ENCODE measurements around the gene PIGO. TPM values are rescaled to one million over a fixed set of nuclear protein-coding genes. Genes with fewer than 3 reads are reported as not detected.

Gene PIGO
- polyA plus RNA-seq, 1 of the 3 experiments (the other 2 are of a cell fraction) = 31.0 TPM

DNA sequence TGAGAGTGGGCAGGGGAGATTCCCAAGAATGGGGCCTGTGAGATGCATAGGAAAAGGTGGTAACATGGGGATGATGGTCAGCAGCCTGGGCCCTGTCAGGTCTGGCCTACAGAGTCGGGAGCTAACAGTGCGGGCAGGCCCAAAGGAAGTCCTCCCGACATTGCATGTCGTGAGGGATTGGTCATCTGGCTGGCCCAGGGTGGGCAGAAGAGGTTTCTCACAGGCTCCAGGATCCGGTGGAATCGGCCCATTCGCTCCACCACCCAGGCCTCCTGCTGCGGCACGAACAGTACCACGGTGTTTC is 6.0 kb upstream of the PIGO start:
- ChIA-PET CTCF (interaction anchor here (1.1 to 3.7 kb wide), 7 partner anchors 7 to 450 kb away, joined by 3 to 12 read pairs (median 5); partner anchors contain the start of gene ATOSB), POLR2A (interaction anchor here (0.6 to 4.0 kb wide), 5 partner anchors 9 to 30 kb away, joined by 4 to 35 read pairs (median 12); partner anchors contain the start of genes ATOSB, FANCG and VCP)
- Histone ChIP-seq H3F3A (replicated peaks; ENCODE audit: insufficient read depth) (peaks cover 21% of the 10 kb centered on the region), H3K36me3 (replicated peaks in 1 of 2; ENCODE audit: control insufficient read depth in 1 of 2, insufficient read depth in 2 of 2, low read length in 1 of 2) (peaks cover 33 to 55% of the 10 kb centered on the region in 2 experiments), H3K27me3 (ENCODE audit: insufficient read depth) (no peaks in the 10 kb centered on the region), H3K27ac (ENCODE audit: low read depth in 2 of 2, low read length in 1 of 2) (peak overlapping the region; percentile 76 to 94; a peak in 3 of 4 replicates), H2AFZ (ENCODE audit: low read depth) (no peak overlapping the region), H3K9ac (peak overlapping the region; percentile 87), H3K79me2 (ENCODE audit: insufficient read depth) (peaks cover 21% of the 10 kb centered on the region), H3K4me3 (ENCODE audit: low read depth in 2 of 2, low read length in 1 of 2) (peak overlapping the region; percentile 75 to 84), H3K4me2 (peak overlapping the region; percentile 93), H3K9me3 (no peaks in the 10 kb centered on the region), H3K9me2 (no peaks in the 10 kb centered on the region), H4K20me1 (ENCODE audit: insufficient read depth) (no peaks in the 10 kb centered on the region), H3K4me1 (ENCODE audit: control insufficient read depth in 1 of 2, insufficient read depth in 2 of 2, low read depth in 1 of 2, low read length in 1 of 2) (peaks cover 15 to 25% of the 10 kb centered on the region in 2 experiments; a peak in 3 of 4 replicates)
- no peak for TF ChIP-seq RFX5 (IDR thresholded peaks at IDR 0.05; ENCODE audit: low read length)
- no peak for TF ChIP-seq SIN3A (IDR thresholded peaks at IDR 0.05; ENCODE audit: borderline replicate concordance, low read depth, low read length)
- no peak for TF ChIP-seq JUND (IDR thresholded peaks at IDR 0.05)
- whole genome bisulfite sequencing (ENCODE audit: low lambda C conversion rate) = 0% methylated on average over 3 of the region's 10 CpGs
- DNase-seq = no peak

DNA sequence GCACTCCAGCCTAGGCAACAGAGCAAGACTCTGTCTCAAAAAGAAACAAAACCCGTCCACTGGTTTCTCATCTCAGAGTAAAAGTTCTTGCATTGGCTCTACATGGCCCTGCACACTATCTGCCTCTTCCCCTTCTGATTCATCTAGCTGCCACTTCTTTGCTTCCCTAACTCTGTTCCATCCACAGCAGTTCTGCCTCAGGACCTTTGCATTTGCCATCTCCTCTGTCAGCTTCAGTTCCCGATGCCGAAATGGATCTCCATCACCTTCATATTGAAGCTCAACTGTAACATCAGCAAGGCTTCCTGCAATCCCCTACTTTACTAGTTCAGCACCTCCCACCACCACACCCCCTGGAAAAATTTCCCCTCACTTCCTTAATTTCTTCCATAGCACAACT is 1.2 kb upstream of the PIGO start:
- ChIA-PET CTCF (interaction anchor here (1.1 to 7.4 kb wide), 3 partner anchors 26 to 199 kb away, joined by 4 to 54 read pairs (median 19); partner anchors contain the start of gene VCP), POLR2A (interaction anchor here (1.2 kb wide), 1 partner anchor 16 kb away, joined by 3 read pairs; no protein-coding TSS in a partner anchor)
- H3K4me1 ChIP-seq (ENCODE audit: control insufficient read depth in 1 of 2, insufficient read depth in 2 of 2, low read depth in 1 of 2, low read length in 1 of 2) = peaks cover 12 to 23% of the 10 kb centered on the region in 2 experiments; a peak in 3 of 4 replicates
- no peaks in the 10 kb centered on the region for H3K27me3 ChIP-seq (ENCODE audit: insufficient read depth)
- no peaks in the 10 kb centered on the region for H3K9me2 ChIP-seq
- no peak for DNase-seq
- peaks cover 9% of the 10 kb centered on the region for H3F3A ChIP-seq (replicated peaks; ENCODE audit: insufficient read depth)
- no peak overlapping the region for H3K4me2 ChIP-seq
- no peak overlapping the region for H3K9ac ChIP-seq
- H3K79me2 ChIP-seq (ENCODE audit: insufficient read depth) = peaks cover 29% of the 10 kb centered on the region
- no peak overlapping the region for H3K4me3 ChIP-seq (ENCODE audit: low read depth in 2 of 2, low read length in 1 of 2)
- H3K27ac ChIP-seq (ENCODE audit: low read depth in 2 of 2, low read length in 1 of 2) = no peak overlapping the region
- peaks cover 19 to 39% of the 10 kb centered on the region in 2 experiments for H3K36me3 ChIP-seq (replicated peaks in 1 of 2; ENCODE audit: control insufficient read depth in 1 of 2, insufficient read depth in 2 of 2, low read length in 1 of 2)
- H4K20me1 ChIP-seq (ENCODE audit: insufficient read depth) = no peaks in the 10 kb centered on the region
- H3K9me3 ChIP-seq = no peaks in the 10 kb centered on the region
- no peak overlapping the region for H2AFZ ChIP-seq (ENCODE audit: low read depth)
- 87% methylated on average over 3 of the region's 3 CpGs for WGBS (ENCODE audit: low lambda C conversion rate)
- TF ChIP-seq CHD2 (IDR thresholded peaks at IDR 0.05; ENCODE audit: low read length, partially characterized antibody) = no peak
- TF ChIP-seq, protein P1, sequence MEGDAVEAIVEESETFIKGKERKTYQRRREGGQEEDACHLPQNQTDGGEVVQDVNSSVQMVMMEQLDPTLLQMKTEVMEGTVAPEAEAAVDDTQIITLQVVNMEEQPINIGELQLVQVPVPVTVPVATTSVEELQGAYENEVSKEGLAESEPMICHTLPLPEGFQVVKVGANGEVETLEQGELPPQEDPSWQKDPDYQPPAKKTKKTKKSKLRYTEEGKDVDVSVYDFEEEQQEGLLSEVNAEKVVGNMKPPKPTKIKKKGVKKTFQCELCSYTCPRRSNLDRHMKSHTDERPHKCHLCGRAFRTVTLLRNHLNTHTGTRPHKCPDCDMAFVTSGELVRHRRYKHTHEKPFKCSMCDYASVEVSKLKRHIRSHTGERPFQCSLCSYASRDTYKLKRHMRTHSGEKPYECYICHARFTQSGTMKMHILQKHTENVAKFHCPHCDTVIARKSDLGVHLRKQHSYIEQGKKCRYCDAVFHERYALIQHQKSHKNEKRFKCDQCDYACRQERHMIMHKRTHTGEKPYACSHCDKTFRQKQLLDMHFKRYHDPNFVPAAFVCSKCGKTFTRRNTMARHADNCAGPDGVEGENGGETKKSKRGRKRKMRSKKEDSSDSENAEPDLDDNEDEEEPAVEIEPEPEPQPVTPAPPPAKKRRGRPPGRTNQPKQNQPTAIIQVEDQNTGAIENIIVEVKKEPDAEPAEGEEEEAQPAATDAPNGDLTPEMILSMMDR (IDR thresholded peaks at IDR 0.05) = no peak
- TF ChIP-seq SMC3 (IDR thresholded peaks at IDR 0.05; ENCODE audit: low read depth, low read length) = no peak
- TF ChIP-seq FOSL2 (IDR thresholded peaks at IDR 0.05; ENCODE audit: borderline replicate concordance, low read depth) = no peak
- TF ChIP-seq NFIC (IDR thresholded peaks at IDR 0.05; ENCODE audit: borderline replicate concordance) = no peak
- no peak for TF ChIP-seq FOXM1 (IDR thresholded peaks at IDR 0.05; ENCODE audit: low read depth)
- no peak for TF ChIP-seq TAF1 (IDR thresholded peaks at IDR 0.05; ENCODE audit: borderline replicate concordance, low read depth, low read length)
- TF ChIP-seq, protein P2, sequence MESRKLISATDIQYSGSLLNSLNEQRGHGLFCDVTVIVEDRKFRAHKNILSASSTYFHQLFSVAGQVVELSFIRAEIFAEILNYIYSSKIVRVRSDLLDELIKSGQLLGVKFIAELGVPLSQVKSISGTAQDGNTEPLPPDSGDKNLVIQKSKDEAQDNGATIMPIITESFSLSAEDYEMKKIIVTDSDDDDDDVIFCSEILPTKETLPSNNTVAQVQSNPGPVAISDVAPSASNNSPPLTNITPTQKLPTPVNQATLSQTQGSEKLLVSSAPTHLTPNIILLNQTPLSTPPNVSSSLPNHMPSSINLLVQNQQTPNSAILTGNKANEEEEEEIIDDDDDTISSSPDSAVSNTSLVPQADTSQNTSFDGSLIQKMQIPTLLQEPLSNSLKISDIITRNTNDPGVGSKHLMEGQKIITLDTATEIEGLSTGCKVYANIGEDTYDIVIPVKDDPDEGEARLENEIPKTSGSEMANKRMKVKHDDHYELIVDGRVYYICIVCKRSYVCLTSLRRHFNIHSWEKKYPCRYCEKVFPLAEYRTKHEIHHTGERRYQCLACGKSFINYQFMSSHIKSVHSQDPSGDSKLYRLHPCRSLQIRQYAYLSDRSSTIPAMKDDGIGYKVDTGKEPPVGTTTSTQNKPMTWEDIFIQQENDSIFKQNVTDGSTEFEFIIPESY (IDR thresholded peaks at IDR 0.05; ENCODE audit: borderline replicate concordance, low read depth) = no peak
- TF ChIP-seq MEF2A (IDR thresholded peaks at IDR 0.05; ENCODE audit: borderline replicate concordance, low read depth) = no peak
- TF ChIP-seq RXRA (IDR thresholded peaks at IDR 0.05; ENCODE audit: borderline replicate concordance, low read depth) = no peak
- no peak for TF ChIP-seq ELF1 (IDR thresholded peaks at IDR 0.05)
- TF ChIP-seq EP300 (IDR thresholded peaks at IDR 0.05; ENCODE audit: borderline replicate concordance in 1 of 2, low read depth in 1 of 2, low read length in 1 of 2) = no peak
- TF ChIP-seq EZH2phosphoT487 (IDR thresholded peaks at IDR 0.05; ENCODE audit: borderline replicate concordance, low read depth) = no peak
- no peak for TF ChIP-seq JUND (IDR thresholded peaks at IDR 0.05)
- TF ChIP-seq GABPA (IDR thresholded peaks at IDR 0.05; ENCODE audit: low read depth) = no peak
- TF ChIP-seq SIN3A (IDR thresholded peaks at IDR 0.05; ENCODE audit: borderline replicate concordance, low read depth, low read length) = no peak
- TF ChIP-seq POLR2AphosphoS5 (IDR thresholded peaks at IDR 0.05; ENCODE audit: low read depth, low read length) = no peak
- TF ChIP-seq MXI1 (IDR thresholded peaks at IDR 0.05; ENCODE audit: low read depth, low read length) = no peak
- TF ChIP-seq FOXJ3 (CRISPR knock-in tag; IDR thresholded peaks at IDR 0.05) = no peak
